DMS114 treated with DMSO at 0.1 percent for 48 hours (cell line): ENCODE results near the gene DNMT3B.

Experiments used
- DNase-seq: peaks from one replicate; lab custom pipeline; 2025; ENCODE audit not compliant: unreplicated experiment; lab: John Stamatoyannopoulos, UW

The DNMT3B gene

DNA sequence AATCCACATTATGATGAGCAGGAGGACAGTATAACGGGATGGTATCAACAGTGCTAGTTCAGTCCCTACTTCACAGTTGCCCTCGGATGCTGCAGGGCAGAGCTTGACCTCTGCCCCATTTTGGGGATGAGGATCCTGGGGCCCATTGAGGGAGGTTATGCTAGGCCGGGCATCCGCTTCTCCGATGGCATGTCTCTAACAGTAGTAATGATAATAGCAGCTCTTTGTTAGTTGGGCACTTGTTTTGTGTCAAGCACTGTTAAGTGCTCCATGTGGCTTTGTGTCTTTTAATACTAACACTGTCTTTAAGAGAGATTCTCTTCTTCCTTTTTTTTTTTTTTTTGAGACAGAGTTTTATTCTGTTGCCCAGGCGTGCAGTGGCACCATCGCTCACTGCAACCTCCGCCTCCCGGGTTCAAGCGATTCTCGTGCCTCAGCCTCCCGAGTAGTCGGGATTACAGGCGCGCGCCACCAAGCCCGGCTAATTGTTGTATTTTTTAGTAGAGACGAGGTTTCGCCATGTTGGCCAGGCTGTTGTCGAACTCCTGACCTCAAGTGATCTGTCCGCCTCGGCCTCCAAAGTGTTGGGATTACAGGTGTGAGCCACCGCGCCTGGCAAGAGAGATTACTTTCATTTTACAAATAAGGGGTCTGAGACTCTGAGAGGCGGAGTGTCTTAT, 58.7 kb downstream of the DNMT3B start:
- DNase-seq = no peak

DNA sequence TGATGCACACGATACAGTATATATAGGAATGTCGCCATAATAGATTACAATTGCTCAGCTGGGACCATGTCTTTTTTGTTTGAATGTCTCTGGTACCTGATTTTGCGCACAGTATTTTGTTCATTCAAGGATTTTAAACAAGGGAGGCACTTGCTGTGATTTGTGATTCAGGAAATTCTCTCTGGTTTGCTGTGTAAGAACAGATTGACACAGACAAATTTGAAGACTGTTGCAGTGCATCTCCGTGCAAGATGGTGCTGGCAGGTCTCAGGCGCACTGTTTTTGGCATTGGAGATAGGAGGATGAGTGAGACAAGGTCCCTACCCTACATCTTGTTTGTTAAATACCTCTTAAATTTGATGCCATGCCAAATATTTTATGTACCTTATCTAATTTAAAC, 60.0 kb downstream of the DNMT3B start:
- DNase-seq = no peak

DNA sequence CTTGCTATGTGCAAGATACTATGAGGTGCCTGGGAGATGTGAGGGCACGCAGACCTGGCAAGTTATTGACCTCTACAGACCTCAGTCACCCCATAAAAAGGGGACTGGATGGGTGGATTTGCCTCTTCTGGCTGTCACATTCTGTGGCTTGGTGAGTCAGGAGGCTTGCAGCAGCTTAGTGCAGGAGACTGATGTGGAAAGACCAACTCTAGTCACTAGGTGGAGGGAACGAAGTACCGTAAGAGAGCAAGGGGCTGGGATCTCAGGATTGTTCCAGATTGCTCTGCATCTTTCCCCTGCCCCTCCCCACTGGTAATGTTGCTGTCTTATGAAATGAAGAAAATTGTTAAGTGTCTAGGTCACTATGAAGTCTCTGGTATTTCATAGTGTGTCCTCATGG, 60.9 kb downstream of the DNMT3B start:
- no peak for DNase-seq

DNA sequence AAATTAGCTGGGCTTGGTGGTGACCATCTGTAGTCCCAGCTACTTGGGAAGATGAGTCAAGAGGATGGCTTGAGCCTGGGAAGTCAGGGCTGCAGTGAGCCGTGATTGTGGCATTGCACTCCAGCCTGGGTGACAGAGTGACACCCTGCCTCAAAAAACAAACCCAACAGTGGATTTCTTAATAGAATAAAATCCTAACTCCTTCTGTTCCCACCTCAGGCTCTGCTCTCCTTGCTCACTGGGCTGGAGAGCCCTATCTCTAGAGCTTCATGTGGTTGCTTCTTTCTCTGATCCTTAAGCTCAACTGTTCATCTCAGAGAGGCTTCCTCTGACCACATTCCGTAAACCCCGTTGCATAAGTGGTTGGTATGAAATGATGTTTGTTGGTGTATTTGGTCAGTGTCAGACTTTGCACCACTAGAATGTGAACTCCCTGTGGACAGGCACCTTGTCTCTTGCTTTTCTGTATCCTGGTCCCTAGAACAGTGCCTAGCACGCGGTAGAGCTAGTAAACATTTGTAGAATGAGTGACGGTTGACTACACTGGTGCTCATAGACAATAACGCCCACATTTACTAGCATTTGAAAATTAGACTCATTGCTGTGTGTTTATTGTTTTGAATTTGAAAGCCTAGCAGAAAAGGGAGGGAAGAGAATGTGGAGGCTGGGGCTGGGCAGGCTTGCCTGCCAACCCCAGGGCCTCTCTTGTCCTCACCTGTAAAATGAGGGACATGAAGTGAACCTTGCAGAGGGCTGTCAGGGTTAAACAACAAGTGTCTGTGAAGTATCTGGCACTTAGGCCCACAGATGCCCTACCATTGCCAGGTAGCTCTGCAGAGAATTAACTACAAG, 61.8 kb downstream of the DNMT3B start:
- no peak for DNase-seq

DNA sequence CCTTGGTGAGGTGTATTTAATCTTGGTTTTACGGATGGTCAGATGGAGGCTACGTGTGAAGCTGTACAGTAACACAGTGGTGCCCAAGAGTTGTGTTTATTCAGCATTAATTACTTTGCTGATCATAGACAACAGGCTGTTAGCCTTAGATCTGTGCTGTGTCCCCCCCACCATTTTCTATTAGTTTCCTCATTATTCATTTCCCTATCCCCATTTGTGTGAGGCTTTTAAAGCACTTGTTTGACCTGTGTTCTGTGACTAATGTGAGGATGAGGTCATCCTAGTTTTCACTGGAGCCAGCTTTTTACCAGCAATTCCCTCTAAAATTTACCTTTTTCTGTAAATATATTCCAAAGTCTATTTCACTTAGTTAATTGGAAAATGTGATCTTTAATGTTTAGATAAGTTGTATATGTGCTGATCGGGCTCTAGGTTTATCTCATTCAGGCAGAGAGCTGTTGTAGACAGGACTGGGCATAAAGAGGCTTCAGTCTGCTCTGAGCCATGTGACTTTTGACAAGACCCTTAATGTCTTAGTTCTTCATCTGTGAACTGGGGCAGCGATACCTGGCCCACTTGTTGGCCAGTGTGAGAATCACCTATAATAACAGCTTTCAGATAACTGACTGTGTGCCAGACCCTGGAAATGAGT, 66.0 kb downstream of the DNMT3B start:
- DNase-seq = no peak

DNA sequence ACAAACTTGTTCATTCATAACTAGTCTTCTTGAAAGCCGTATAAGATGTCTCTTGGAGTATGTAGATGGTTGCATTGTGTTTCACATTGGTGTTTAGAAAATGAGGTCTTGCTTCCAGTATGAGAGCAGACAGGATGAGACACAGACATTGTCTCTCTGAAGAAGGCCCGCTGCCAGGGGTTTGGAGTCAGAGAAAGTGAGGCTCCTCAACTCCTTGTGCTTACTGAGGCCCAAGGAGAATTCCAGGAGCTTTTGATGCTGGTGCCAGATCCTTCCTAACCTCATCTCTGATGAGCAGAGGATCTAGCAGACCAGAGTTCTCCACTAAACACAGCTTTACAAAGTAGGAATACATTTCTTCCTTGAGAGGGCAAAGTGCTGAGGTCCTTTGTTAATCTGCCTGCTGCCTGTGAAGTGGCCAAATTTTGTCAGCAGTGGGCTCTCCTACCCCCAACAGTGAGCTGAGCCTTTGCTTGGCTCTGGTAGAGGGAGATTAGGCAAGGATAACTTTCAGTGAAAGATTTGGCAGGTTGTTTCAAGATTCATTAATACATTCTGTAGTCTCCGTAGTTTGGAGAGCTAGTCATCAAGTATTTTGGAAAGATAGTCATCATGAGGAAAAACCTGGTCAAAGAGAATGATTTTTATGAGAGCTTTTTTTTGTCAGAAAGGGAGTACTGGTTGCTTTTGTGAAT, 67.3 kb downstream of the DNMT3B start:
- no peak for DNase-seq

DNA sequence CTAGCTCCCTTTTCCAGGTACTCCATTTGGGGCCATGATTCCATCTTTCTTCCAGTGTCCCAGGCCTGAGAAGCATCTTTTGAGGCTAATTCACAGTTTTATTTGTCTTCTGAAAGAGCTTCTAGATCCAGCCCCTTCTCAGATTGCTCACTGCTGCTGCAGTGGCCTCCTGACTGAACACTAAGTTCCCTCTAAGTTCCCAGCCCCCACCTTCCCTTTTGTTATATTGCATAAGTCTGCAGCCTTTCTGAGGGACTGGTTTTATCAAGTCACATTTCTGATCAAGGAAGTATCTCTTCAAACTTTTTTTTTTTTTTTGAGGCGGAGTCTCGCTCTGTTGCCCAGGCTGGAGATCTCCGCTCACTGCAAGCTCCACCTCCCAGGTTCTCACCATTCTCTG, 68.3 kb downstream of the DNMT3B start:
- DNase-seq = no peak

DNA sequence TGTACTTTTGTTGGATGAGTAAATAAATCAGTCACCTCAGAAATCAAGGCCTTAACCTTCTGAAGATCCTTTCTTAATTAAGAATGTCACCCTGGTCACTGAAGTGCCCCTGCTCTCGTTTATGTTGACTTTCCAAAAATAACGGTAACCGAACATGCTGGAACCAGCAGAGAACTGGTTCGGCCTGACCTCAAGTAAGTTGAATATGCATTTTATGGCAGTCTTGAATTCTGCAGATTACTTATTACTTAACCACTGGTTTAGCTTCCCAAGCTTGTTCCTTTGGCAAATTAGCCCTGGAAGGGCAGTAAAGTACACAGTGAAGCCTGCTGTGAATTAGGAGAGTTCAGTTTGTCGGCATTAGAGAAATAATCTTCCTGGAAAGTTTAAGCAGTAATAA, 69.8 kb downstream of the DNMT3B start:
- DNase-seq = no peak

DNA sequence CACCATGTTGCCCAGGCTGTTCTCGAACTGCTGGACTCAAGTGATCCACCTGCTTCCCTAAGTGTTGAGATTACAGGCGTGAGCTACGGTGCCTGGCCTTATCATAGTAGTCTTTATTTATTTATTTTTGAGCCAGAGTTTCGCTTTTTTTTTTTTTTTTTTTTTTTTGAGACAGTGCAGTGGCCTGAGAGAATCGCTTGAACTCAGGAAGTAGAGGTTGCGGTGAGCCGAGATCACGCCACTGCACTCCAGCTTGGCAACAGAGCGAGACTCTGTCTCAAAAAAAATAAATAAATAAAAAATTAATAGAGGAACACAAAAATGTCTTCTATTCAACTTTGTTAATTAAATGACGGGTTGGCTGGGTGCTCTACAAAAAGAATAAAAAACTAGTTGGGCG, 70.5 kb downstream of the DNMT3B start:
- no peak for DNase-seq

DNA sequence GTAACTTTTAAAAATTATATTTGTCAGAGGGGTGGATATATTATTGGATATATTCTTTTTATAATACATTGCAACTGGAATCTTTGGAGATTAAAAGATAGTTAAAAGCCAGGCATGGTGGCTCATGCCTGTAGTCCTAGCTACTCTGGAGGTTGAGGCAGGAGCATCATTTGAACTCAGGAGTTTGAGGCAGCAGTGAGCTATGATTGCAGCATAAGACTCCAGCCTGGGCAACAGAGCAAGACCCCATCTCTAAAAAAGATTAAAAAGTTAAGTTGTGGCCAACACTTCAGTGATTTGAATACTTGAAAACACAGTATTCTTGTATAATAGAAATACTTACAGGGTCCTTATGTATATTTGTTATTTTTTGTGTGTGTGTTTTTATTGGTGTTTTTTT, 72.8 kb downstream of the DNMT3B start:
- DNase-seq = no peak

DNA sequence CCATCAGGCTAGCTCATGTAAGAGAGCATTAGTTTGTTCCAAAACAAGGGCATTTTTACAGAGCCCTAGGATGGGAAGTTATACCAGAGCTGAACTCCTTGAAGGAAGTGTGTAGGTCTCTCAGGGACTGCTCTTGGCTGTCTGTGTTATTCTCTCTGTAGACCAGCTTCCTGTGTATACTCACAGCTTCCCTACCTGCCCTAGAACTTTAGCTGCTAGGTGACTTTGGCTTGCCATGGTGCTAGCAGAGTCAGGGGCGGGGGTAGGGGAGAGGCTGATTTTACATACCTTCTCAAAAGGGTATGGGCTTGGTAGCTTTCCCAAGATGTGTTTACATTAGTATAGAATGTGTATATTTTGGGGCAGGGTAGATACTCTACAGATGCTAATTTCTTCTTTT, 75.0 kb downstream of the DNMT3B start:
- DNase-seq = no peak

DNA sequence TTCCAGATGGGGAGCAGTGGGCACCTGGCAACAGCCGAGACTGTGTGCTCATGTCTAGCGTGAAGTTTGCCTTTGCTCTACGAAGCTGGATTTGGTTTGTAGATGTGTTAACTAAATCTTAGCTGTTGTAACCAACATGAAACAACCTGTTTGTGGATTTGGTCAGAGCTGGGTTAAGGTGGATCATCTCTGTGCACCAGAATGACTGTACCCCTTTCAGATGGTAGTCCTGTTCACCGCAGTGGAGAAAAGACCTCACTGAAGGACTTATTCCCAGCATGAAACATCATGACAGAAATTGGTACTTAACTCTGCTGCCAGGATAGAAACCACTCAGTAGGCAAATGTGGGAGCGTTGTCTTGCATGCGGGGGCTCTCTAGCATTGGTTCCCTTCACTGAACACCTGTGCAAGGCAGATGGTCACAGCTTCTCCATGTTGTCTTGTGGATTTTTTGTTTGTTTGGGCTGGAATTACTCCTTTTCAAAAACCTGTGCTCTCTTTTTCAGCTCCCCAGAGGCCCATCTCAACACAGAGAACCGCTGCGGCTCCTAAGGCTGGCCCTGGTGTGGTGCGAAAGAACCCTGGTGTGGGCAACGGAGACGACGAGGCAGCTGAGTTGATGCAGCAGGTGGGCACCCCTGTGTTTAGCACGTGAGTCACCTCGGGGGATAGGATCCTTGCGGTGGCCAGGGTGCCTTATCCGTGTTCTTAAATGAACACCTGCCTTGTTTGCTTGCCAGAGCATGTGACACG, 77.2 kb downstream of the DNMT3B start:
- DNase-seq = no peak

DNA sequence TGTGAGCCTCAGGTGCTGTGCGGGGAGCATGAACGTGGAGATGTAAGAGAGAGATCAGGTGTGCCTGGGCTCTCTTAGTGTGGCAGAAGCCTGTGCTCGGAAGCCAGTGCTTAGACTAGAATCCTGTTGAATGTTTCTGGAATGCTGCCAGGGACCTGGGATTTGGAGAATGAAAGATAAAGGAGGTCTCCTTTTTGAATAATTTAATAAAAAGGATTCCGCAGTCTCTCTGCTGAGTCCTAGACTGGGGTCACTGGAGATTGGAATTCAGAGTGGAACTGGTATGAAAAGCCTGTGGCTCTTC, 77.7 kb downstream of the DNMT3B start:
- no peak for DNase-seq

DNA sequence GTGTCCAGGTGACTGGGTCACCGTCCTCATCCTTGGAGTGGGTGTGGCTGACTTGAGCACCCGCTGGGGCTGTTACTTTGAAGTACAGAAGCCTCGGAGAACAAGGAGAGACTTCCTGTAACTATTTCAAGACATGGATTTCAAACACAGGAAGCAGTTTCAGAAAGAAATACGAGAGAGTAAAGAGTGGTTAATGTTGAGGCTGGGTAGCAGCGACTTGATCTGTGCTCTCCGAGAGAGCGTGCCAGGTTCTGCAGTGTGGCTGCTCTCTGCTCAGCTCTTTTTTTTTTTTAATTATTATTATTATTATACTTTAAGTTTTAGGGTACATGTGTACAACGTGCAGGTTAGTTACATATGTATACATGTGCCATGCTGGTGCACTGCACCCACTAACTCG, 79.0 kb downstream of the DNMT3B start:
- DNase-seq = no peak

DNA sequence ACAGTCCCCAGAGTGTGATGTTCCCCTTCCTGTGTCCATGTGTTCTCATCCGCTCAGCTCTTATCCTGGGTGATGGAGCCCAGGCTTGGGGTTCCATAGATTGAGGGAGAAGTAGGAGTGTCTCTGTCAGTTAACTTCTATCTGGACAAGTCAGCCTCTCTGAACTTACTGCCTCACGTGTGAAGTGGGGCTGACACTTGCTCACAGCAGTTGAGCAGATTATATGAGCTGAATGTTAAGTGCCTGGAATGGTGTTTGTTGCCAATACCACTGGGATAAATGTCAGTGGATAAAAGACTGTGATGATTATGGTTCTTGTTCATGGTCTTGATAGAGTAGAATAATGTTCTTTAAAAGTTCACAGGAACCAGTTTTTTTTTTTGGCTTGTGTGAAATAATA, 79.4 kb downstream of the DNMT3B start:
- DNase-seq = no peak

DNA sequence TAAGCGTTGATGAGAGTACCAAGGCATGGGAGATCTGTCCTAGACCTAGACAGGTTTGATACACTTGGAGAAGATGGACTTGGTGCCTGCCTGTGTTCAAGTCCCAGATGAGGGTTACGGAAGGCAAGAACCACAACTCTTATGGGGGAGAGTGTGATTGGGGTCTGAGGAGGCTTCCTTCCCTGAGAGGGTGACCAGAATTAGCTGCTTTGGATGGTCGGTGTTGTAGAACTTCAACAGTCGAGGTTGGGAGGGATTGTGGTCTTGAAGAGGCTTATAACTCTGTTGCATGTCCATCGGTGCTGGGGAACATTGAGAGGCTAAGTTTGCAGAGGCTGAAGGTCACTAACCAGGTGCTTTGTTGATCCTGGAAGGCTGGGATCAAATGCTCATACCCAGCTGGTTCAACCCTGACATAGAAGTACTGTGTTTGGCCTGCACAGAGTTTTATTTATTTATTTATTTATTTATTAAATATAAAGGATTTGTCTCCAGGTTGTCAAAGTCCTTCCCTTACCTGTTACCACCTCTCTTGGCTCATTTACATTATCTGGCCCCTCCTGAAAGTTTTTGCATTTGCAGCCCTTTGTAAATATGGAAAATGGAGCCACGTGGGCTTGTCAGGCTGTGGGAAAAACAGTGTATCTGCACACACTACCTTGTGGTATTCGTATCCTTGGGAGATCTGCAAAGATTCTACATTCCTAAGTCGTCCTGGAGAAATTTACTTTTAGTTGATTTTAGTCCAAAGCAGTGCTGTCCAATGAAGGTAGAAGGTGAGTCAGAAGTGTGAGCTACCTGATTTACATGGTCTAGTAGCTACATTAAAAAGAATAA, 80.7 kb downstream of the DNMT3B start:
- DNase-seq = no peak

DNA sequence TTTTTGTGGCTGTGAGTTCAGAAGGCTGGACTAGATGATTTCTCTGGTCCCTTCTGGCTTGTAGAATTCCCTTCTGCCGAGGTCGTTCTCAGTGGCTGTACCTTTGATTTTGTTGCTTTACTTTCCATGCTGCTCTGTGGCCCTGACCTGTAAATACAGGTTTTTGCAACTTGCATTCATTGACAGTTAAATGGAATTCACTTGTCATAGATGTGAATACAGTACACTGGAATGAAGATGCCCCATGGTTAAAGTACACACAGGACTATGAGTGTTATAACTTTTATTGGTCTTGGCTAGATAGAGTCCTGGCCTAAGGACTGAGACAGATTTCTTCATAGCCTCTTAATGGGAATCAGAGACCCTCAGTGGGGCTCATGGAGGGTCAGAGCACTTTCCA, 83.6 kb downstream of the DNMT3B start:
- DNase-seq = no peak

DNA sequence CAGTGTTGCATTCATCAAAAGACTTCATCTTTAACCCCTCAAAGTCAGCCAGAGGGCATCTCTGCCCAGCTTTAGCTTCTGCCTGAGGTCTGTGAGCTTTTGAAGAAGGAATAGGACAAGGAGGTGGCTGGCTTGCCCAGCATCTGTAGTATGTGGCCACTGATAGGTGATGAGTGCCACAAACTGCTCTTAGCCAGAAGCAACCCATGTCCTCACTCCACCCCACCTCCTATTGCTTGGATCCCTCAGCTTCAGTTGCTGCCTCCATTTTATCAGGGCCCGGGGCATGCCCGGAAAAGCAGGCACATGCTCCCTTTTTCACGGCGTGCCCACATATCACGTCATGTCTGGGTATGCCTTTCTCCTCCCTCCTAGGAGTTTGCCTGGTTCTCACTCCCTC, 84.7 kb downstream of the DNMT3B start:
- no peak for DNase-seq

DNA sequence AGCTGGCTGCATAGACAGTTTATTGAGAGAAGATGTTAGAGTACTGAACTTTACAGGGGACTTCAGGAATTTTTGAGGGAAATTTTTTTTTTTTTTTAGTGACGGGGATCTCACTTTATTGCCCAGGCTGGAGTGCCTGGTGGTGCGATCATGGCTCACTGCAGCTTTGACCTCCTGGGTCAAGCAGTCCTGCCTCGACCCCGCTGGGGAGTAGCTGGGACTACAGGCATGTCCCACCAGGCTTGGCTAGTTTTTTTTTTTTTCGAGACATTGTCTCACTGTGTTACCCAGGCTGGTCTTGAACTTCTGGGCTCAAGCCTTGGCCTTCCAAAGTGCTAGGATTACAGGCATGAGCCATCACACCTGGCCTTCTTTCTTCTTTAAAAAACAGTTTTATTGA, 85.8 kb downstream of the DNMT3B start:
- no peak for DNase-seq

DNA sequence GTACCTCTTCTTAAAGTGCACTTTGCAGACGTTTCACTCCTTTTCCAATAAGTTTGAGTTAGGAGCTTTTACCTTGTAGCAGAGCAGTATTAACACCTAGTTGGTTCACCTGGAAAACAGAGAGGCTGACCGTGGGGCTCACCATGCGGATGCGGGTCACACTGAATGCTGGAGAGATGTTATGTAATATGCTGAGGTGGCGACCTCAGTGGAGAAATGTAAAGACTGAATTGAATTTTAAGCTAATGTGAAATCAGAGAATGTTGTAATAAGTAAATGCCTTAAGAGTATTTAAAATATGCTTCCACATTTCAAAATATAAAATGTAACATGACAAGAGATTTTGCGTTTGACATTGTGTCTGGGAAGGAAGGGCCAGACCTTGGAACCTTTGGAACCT, 86.7 kb downstream of the DNMT3B start:
- DNase-seq = no peak
